ENCODE data around the gene PF4V1. TPM values are rescaled to one million over a fixed set of nuclear protein-coding genes. Genes with fewer than 3 reads are reported as not detected.
A peak's percentile ranks its signal among the peaks of the same experiment; 100 is the strongest.

Gene PF4V1, protein sequence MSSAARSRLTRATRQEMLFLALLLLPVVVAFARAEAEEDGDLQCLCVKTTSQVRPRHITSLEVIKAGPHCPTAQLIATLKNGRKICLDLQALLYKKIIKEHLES
- polyA plus RNA-seq (ENCODE audit: insufficient read length): not detected

DNA sequence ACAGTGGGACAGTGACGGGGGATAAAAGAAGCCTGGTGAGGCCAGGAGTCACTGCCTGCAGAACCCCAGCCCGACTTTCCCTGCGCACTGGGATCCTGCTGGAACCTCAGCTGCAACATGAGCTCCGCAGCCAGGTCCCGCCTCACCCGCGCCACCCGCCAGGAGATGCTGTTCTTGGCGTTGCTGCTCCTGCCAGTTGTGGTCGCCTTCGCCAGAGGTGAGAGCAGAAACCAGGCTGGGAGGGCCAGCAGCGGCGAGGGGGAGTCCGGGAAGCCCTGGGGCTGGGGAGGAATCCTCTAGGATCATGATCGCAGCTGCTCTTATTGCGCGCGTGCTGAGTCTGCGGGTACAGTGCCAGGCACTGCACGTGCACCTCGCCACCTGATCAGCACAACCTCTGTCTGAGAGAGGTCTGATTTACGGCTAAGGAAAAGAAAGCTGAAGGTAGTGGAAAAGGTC lies at the start of gene PF4V1:
Gene PF4V1 (plus strand): TSS at position 51 of the 459 bp plus-strand sequence. CDS start 67 bp downstream, at position 118.
- DNase-seq (ENCODE audit: low read depth): no peak

DNA sequence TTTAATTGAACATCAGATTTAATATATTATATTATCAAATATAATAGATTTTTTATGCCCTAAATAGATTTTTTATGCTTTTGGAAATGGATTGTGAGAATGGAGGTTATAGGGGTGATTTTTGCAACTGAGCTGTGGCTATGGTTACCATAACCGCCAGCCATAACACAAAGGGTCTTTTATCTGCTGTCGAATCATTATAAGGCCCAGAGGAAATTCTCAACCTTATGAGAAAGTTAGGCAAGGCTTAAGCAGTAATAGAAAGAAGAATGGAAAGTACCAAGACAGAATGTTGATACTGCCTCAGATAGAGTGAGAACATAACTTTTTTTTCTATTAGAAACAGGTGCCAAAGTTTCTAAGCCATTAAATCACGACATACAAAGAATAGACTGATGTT lies 42.9 kb upstream of the PF4V1 start:
- no peak for DNase-seq (ENCODE audit: low read depth)

DNA sequence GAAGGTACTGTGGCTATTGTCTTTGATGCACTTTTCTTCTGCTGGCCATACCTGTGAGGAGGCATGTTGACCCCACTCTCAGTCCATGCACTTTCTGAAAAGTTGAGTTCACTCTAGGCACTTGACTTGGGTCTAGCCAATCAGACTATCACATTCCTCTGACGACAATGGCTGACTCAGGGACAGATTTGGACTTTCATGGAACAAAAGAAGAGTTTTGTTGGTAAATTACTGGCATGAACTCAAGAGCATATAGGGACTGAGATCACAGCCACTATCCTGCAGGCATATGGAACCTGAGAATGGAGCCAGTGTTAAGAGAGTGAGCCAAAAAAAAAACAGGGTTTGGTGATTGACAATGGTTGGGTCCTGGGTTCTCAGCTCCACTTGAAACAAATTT lies 41.3 kb upstream of the PF4V1 start:
- DNase-seq (ENCODE audit: low read depth): no peak

DNA sequence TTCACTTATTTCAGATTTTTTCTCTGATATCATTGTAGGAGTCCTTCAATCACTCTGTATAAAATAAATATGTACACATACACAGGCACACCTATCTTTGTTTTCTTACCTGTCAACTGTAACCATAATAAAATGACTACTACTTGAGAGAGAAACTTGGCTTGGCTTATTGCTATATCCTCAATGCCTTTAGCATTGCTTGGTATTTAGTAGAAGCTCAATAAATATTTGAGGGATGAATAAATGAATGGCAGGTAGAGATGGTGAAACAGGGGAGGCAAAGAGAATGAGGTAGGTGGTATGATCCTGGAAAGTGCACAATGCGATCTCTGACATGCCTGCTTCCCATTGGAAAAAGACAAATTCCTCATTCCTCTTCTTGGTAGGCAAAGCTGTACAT lies 38.4 kb upstream of the PF4V1 start:
- no peak for DNase-seq (ENCODE audit: low read depth)

DNA sequence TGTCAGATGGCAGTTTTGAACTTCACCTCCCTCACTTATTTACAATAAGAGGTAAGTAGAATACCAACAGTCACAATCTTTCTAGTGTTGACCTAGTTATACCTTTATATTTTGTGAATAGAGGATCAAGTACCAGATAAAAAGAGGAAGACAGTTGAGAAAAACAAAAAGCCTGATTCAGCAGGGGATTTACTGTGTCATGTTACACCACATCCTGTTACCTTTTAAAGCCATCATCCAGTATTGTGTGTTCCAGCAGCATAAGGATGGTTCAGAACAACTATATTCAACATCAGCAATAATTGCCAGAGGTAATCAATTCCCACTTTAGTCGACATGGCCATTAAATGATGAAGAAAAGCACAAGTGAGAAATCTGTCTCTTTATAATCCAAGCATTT lies 38.0 kb upstream of the PF4V1 start:
- DNase-seq (ENCODE audit: low read depth): no peak

DNA sequence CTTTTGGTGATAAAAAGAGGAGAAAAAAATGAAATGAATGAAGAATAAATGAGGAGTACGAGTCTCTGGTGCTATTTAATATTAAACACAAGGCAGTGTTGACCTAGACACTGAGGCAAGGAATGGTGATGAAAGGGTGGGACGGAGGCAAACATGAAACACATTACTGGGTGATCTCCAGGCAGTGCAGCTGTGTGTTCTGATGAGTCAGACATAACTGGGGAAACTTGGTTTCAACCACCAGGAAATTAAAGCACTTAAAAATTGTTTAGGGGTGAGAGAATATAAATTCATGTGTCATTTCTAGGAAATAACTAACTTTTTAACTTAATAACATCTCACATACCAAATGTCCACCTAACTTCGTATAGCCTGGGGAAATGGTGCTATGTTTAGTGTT lies 36.3 kb upstream of the PF4V1 start:
- peak; percentile 34 for DNase-seq (ENCODE audit: low read depth)

DNA sequence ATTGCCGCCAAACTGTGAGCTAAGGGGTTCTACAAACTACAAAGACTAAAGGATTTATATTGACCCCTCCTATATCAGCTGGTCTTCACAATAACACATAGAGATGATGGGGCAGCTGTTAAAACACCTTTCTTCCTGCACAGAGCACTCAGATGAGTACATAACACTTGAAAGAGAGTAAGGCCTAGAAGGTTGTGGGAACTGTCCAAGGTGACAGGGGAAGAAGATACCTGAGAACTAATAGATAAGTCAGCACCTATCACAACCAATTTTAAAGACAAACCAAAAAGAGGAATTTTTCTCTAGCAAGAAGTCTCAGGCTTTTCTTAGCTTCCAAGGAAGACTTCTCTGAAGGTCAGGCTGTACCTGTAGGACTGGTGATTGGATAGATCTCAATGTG lies 35.8 kb upstream of the PF4V1 start:
- DNase-seq (ENCODE audit: low read depth): no peak

DNA sequence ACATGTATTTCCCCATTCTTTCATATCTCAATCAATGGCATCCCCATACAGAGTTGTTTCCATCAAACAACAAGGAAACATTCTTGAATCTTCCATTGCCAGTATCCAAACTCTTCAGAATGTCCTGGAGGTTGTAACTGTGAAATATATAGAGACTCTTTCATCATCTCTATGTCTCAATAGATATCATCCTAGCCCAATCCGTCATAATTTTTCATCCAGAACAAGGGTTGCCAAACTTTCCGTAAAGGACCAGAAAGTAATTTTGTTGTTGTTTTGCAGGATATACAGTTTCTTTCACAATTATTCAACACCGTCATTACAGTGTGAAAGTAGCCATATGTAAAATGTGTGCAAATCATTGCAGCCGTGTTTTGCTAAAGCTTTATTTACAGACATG lies 31.8 kb upstream of the PF4V1 start:
- DNase-seq (ENCODE audit: low read depth): no peak

DNA sequence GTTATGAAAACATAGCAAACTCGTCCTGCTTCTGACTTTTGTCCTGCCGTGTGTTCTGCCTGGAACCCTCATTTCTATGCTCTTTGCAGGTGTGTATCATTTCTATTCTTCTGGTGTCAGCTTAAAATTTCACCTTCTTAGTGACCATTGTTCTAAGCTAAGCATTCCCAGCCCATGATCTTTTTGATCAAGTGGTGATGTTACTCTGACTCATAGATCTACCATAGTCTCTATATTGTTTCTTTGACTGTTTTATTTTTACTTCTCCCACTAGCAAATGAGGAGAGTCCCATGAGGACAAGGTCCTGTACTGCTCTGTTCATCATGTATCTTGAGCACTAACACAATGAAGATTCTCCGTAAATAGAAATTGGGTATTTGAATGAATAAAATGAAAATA lies 30.7 kb upstream of the PF4V1 start:
- no peak for DNase-seq (ENCODE audit: low read depth)

DNA sequence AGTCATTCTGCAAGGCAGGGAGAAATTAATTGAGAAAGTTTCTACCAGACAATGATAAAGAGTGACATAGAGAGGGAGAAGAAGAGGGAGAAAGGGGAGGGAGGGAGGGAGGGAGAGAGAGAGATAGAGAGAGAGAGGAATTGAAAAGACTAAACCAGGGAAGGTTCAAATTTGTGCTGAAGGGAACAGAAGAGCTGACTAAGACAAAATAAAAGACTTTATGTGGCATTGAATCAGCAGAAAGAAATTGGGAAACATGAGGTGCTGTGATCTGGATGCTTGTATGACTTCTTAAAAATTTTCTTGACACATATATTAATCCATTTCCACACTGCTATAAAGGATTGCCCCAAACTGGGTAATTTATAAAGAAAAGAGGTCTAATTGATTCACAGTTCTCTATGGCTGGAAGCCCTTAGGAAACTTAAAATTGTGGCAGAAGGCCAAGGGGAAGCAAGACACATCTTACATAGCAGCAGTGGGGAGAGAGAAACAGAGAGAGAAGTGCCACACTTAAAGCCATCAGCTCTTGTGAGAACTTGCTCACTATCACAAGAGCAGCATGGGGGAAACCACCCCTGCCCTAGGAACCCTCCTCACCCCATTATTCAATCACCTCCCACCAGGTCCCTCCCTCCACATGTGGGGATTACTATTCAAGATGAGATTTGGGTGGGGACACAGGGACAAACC lies 30.1 kb upstream of the PF4V1 start:
- DNase-seq (ENCODE audit: low read depth): no peak

DNA sequence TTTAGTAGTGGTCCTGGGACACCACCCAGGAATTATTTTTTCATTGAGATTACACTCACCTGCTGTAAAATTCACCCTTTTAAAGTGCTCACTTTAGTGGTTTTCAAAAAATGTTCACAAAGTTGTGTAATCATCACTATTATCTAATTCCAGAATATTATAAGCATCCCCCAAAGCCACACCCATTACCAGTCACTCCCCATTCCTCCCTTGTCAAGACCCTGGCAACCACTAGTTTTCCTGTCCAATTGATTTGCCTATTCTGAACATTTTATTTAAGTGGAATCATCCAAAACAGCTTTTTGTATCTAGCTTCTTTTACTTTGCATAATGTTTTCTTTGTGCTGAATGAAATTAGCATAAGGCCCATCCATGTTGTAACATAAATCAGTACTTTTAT lies 29.3 kb upstream of the PF4V1 start:
- DNase-seq (ENCODE audit: low read depth): no peak

DNA sequence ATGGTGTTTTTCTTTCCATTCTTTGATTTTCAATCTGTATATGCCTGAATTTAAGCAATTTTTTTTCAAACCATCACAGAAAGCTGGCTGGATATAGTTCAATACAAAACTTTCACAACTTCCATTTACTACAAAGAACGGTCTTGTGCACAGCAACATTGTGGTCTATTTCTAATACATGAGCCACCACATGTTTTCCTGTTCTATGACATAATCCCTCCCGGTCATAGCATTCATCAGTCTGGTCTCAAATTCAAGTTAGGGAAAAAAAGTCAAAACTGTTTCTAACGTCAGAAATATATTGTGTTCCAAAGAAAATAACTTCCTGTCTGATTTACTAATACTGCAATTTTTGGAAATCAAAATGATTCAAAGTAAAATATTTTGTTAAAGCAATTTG lies 24.1 kb upstream of the PF4V1 start:
- no peak for DNase-seq (ENCODE audit: low read depth)

DNA sequence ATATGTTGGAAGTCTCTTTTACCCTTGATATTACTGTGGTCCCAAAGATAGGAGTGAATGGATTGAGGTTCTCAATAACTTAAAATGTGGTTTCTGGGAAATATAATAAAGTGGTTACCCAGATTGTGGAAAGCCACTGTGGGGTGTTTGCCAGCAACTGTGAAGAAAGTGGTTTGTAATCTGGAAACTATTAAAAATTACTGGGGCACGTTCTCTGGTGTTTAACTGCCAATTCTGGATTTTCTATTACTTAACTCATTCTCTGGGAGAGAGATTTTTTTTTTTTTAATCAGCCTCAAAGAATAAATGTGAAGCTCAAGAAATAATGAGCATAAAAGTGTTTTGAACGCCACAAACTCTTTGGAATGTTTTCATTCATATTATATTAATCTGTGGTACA lies 21.5 kb upstream of the PF4V1 start:
- no peak for DNase-seq (ENCODE audit: low read depth)

DNA sequence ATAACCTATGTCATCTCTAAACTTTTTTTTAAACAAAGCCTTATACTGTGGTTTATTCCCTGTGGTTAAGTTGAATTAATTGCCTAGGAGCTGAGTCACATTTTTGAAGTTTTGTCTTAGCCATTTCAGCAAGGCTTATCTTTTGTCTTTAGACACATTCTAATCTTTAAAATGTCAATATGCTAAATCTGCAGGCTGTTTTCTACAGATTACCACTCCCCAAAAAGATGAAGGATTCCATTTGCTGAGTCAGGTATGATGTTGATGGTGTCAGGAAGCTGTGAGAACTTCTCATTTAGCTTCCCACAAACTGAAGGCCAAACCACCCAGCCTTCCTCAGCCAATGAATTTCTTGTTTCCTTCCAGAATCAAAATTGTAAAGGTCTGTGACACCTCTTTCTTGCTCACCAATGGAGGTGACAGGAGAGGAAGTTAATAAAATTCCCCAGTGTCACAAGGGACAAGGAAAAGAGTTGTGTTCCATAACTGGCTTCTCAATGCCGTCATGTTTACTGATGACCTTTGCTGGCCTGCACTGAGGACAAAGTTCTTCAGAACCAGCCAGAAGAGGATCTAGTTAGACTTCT lies 20.4 kb upstream of the PF4V1 start:
- no peak for DNase-seq (ENCODE audit: low read depth)

DNA sequence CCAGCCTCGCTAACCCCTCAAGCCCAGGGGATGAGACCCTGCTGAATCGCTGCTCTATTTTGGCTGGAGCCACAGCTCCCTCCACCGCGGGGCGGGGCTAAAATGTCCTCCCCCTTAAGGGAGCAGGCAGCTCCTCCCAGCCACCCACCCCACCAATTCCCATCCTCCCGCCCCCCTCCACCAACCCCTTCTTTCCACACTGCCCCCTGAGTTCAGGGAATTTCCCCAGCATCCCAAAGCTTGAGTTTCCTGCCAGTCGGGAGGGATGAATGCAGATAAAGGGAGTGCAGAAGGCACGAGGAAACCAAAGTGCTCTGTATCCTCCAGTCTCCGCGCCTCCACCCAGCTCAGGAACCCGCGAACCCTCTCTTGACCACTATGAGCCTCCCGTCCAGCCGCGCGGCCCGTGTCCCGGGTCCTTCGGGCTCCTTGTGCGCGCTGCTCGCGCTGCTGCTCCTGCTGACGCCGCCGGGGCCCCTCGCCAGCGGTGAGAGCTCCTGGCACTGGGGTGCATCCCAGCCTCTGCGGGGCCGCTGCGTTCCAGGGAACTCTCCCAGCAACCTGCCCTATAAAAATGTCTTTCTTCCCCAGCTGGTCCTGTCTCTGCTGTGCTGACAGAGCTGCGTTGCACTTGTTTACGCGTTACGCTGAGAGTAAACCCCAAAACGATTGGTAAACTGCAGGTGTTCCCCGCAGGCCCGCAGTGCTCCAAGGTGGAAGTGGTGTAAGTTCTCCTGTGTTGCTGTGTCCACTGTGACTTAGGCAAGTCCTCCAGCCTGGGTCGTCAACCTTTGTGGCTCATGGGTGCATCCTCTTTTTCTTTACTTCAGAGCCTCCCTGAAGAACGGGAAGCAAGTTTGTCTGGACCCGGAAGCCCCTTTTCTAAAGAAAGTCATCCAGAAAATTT lies 16.5 kb upstream of the PF4V1 start, which contains the start of gene CXCL6:
Gene CXCL6 (plus strand): TSS at position 306 of the 907 bp plus-strand sequence. CDS start 73 bp downstream, at position 379.
- no peak for DNase-seq (ENCODE audit: low read depth)

DNA sequence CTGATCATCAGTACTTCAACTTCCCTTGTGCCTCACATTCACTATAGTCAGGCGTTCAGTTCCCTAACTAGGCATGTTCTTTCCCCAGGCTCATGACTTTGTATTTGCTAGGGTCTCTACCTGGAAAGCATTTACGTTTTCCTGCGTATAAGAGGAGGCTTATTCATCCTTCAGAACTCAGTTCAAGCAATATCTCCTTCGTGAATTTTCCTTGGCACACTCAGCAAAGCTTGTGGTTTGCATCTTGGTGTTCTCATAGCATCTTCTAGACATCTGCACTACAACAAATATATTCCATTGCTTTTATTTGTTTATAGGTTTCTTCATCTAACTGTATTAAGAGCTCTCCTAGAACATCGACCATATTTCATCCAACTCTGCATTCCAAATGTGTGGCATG lies 14.0 kb upstream of the PF4V1 start:
- no peak for DNase-seq (ENCODE audit: low read depth)

DNA sequence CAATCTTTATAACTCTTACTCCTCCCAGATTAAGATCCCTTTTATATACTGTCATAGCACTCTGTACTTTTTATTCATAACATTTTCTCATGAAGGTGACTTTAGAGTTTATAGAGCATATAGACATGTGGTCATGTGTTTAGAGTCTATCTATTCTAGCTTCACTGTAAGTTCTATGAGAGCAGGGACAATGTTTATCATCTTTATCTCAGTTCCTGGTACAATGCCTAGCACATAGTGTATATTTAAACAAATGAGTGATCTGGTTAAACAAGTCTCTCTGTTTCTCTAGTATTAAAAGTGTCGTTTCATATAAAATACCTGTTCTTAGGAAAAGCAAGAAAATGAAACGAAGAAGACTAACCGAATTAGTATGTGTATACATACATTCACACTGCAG lies 13.4 kb upstream of the PF4V1 start:
- DNase-seq (ENCODE audit: low read depth): no peak

DNA sequence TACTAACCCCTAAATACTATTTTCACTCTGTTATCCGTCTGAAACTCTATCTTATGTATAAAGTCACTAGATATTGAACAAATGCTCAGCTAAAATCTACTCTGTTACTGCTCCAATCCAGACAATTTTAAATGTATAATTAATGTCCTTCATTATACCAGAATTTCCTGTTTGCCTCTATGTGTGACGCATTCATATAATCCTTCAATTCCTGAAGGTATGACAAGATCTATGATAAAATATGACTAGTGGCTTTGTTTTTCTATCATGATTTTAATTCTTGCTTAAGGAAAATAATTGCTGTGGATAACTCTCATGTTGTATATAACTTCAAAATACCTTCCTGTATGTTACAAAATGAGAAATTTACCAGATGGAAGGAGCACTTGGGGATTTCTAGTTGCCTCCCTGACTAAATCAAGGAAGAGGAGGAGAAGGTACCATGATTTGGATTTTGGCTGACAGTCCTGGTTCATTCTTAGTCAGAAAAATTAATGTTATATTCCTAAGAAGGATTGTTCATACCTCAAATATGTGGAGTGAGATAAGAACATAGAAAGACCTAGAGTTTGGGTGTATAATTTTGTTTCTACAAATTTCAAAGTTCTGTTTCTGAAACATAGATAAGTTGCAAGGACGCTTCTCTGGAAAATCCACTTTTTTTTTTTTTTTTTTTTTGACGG lies 11.7 kb upstream of the PF4V1 start:
- DNase-seq (ENCODE audit: low read depth): no peak

DNA sequence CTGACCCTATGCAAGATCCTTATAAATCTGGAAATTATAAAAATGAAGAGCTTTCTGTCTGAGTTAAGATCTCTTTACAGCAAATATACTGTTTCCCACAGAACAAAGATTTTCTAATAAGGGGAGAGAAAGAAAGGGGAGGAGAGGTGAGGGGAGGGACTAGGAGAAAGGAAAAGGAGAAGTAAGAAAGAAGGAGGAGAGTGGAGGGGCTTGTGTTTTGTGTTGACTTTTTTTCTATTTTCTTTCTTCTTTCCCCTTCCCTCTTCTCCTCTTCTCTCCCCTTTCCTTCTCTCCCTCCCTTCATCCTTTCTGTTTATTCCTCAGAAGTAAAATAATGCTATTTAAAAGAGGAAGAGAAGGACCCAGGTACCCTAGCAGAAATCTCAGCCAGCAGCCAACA lies 10.4 kb upstream of the PF4V1 start:
- DNase-seq (ENCODE audit: low read depth): no peak

DNA sequence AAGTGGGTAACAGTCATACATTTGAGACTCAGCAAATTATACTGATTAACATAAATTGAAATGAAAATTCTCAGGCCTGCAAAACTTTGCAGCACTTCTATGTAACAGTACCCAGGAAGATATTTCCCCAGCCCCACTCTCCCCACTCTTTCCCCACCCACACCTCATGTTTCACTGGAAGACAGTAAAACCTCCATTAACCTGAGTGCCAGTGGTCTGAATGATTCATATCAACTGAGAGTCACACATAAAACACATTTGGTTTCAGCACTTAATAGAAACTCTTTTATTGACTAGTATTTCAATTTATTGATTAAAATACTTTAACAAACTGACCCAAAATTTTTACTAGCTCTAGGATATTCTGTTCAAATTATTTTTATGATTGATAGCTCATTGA lies 9.7 kb upstream of the PF4V1 start:
- no peak for DNase-seq (ENCODE audit: low read depth)

DNA sequence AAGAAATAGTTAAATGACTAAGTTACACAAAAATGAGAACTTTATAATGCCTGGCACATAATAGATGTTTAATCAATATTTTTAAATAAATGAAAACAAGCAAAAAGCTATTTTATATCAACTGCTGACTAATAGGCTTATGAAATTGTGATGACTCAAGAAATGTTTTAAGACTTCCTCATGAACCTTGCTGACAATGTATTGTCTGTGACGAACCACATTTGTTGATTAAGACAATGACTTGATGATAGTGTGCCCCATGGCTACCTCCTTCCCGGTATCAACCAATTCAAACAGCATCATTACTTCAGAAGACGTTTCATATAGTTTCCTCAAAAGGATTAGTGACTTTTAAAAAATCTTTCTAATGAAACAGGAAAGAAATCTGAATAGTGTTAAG lies 8.8 kb upstream of the PF4V1 start:
- DNase-seq (ENCODE audit: low read depth): no peak

DNA sequence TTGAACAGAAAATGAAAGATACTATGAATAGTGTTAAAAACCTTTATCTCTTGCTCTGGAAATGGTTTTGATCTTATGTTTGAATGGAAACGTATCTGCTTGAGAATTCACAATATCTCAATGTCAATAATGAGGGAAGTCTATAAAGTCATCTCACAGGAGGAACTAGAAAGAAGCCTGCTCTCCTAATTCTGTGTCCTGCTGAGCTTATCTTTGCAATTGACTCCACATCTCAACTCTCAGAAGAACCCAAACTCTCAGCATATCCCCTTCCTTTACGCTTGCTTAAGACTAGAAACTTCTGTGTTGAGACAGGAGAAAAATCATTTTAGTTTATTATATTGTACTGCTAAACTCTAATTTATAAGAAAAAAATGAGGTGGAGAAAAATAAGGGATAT lies 8.3 kb upstream of the PF4V1 start:
- DNase-seq (ENCODE audit: low read depth): no peak
